Measurements from ENCODE around the gene TP53TG3C. TPM values are rescaled to one million over a fixed set of nuclear protein-coding genes. Genes with fewer than 3 reads are reported as not detected.
"Not testable (repeated sequence)": the region's sequence is repeated elsewhere in the genome, so short reads cannot be mapped to it uniquely, and the experiment has no call there.

TP53TG3C gene
- 0.48 TPM in 1 of 2 replicates, not detected in the other for polyA plus RNA-seq (2014; cell fraction: cytosol; rRNA removed)
- polyA plus RNA-seq (2014; cell fraction: nucleus; rRNA removed), result 0.30 TPM in 1 of 2 replicates, not detected in the other

GRCh38 chr16:33193926-33194325 lies at the start of gene TP53TG3C:
Gene TP53TG3C, plus strand, starts transcription at chr16:33194226. Its CDS starts 68 bp downstream, at chr16:33194294.
- DNase-seq (ENCODE audit: low spot score), result not testable (repeated sequence)

Small RNA genes within 50 kb of the gene (small RNA-seq; reads per million reads assigned to genes)
- 0 reads per million in 2 experiments for gene AC138869.1
